Measurements from ENCODE around the gene S100A8. TPM values are rescaled to one million over a fixed set of nuclear protein-coding genes. Genes with fewer than 3 reads are reported as not detected.

Gene S100A8
- total and polyA plus RNA-seq, 11 donors = 6.0 to 199 (median 32.3) TPM

DNA sequence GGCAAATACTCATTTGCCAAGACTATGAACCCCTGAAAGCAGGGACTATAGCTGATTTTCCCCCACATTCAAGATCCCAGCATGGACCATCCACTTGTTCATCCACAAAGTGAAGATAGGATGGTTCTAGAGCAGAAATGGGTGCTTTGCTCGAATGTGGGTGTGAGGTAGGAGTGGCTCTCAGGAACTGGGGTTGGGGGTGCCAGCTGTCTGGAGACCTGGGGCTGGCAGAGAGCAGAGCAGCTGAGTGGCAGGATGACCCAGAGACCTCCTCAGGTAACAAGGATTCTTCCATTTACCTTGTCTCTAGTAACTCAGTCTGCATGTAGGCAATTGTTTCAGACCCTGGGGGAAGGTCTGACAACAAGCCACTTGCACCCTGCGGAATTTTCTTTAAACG is 27.2 kb downstream of the S100A8 start:
- no peaks in the 10 kb centered on the region for H3K27me3 ChIP-seq
- no peaks in the 10 kb centered on the region for H3K9me3 ChIP-seq
- 68 to 82% (median 76%) methylated on average over 3 of the region's 3 CpGs for WGBS, 4 donors
- H3K4me1 ChIP-seq = peaks cover 0 to 71% (median 0%) of the 10 kb centered on the region in 12 donors
- H3K27ac ChIP-seq = no peak overlapping the region
- H3K4me3 ChIP-seq = no peak overlapping the region
- ATAC-seq (no peak), DNase-seq (no peak)
- intact Hi-C loops (cut with DNase I) = no loop called here
- H3K36me3 ChIP-seq = no peaks in the 10 kb centered on the region
- TF ChIP-seq, protein P1, sequence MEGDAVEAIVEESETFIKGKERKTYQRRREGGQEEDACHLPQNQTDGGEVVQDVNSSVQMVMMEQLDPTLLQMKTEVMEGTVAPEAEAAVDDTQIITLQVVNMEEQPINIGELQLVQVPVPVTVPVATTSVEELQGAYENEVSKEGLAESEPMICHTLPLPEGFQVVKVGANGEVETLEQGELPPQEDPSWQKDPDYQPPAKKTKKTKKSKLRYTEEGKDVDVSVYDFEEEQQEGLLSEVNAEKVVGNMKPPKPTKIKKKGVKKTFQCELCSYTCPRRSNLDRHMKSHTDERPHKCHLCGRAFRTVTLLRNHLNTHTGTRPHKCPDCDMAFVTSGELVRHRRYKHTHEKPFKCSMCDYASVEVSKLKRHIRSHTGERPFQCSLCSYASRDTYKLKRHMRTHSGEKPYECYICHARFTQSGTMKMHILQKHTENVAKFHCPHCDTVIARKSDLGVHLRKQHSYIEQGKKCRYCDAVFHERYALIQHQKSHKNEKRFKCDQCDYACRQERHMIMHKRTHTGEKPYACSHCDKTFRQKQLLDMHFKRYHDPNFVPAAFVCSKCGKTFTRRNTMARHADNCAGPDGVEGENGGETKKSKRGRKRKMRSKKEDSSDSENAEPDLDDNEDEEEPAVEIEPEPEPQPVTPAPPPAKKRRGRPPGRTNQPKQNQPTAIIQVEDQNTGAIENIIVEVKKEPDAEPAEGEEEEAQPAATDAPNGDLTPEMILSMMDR (IDR thresholded peaks at IDR 0.05) = no peak
- no peak for TF ChIP-seq POLR2A (IDR thresholded peaks at IDR 0.05)

DNA sequence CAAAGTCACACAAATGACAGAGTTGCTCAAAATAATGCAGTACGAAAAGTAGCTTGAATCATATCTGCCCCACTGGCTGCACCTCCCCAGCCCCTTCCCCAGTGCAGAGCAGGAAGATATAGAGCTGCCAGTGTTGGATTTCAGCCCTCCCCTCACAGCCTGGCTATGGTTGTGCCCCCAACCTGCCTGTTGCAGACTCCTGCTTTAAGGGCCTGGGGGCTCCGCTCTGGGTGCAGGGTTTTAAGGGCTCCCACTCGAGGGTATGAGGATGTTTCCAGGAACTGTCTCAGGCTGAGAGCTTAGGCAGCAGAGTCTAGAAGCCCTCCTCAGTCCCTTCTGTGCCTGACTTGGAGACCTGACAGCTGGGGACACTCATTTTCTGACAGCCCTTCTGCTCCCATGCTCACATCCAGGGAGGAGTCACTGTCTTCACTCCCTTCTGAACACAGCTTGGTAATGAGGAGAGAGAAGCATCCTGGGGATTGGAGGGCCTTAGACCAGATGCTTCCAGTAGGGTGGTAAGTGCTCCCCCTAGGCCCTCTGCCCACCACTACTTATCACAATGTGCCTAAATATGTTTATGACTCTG is 28.6 kb downstream of the S100A8 start:
- intact Hi-C loops (cut with DNase I) = no loop called here
- Histone ChIP-seq H3K27me3 (no peaks in the 10 kb centered on the region), H3K9me3 (no peaks in the 10 kb centered on the region), H3K4me1 (peaks cover 0 to 66% (median 0%) of the 10 kb centered on the region in 12 donors), H3K36me3 (no peaks in the 10 kb centered on the region), H3K4me3 (no peak overlapping the region), H3K27ac (no peak overlapping the region)
- no peak for TF ChIP-seq POLR2A (IDR thresholded peaks at IDR 0.05)
- TF ChIP-seq, protein P1 (IDR thresholded peaks at IDR 0.05) = no peak
- no peak for ATAC-seq
- no peak for DNase-seq
- 72 to 100% (median 86%) methylated on average over 2 to 3 of the region's 3 CpGs for WGBS, 4 donors

DNA sequence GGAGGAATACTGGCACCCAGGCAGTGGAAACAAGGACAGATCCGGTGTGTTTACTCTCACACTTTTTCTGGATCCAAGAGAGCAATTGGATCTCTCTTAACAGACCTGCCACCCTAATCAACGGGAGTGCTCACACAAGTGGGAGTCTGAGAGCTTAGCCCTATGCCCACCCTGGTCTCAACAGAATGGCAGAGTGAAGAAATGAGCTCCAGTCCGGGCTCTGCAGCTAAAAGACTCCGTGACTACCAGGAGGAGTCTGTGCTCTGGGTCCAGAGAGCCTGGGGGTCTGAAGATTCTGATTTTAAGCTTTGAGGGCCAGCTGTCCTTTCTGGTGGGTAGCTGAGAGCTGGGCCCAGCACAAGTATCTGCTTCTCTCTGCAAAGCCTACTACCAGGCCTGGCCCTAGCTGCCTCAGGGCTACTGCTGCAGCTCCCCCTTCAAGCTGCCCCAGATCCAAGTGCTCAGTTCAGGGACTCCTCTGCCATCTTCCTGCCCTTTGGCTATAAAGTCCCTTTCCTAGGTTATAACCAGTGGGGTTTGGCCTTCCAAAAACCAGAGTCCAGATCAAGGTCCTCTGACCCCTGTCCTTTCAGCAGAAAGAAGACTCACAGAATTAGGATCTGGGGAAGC is 29.3 kb downstream of the S100A8 start:
- Histone ChIP-seq H3K9me3 (no peaks in the 10 kb centered on the region), H3K36me3 (no peaks in the 10 kb centered on the region), H3K27ac (peak overlapping the region in 1 of 12 donors; percentile 92), H3K4me3 (no peak overlapping the region), H3K4me1 (peaks cover 0 to 68% (median 0%) of the 10 kb centered on the region in 12 donors), H3K27me3 (no peaks in the 10 kb centered on the region)
- intact Hi-C loops (cut with DNase I) = no loop called here
- WGBS, 4 donors = 67 to 88% (median 82%) methylated on average over 3 to 4 of the region's 4 CpGs
- TF ChIP-seq, protein P1 (IDR thresholded peaks at IDR 0.05) = no peak
- no peak for TF ChIP-seq POLR2A (IDR thresholded peaks at IDR 0.05)
- DNase-seq (no peak), ATAC-seq (no peak)

DNA sequence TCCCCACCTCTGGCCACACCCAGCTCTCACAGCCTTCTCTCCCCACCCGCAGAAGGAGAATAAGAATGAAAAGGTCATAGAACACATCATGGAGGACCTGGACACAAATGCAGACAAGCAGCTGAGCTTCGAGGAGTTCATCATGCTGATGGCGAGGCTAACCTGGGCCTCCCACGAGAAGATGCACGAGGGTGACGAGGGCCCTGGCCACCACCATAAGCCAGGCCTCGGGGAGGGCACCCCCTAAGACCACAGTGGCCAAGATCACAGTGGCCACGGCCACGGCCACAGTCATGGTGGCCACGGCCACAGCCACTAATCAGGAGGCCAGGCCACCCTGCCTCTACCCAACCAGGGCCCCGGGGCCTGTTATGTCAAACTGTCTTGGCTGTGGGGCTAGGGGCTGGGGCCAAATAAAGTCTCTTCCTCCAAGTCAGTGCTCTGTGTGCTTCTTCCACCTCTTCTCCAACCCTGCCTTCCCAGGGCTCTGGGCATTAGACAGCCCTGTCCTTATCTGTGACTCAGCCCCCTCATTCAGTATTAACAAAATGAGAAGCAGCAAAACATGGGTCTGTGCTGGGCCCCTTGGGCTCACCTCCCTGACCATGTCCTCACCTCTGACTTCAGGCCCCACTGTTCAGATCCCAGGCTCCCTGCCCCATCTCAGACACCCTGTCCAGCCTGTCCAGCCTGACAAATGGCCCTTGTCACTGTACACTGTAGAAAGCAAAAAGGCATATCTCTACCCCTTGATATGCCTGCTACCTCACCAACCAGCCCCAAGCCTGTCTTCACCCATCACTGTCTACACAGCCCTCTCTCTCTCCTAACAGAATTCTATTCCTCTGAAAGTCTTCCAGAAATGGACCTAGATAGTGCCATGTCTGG is 30.0 kb downstream of the S100A8 start:
- 86 to 91% (median 90%) methylated on average over 11 of the region's 11 CpGs for WGBS, 4 donors
- Histone ChIP-seq H3K4me3 (no peak overlapping the region), H3K4me1 (peaks cover 0 to 64% (median 0%) of the 10 kb centered on the region in 12 donors), H3K36me3 (no peaks in the 10 kb centered on the region), H3K9me3 (no peaks in the 10 kb centered on the region), H3K27ac (peak overlapping the region in 1 of 12 donors; percentile 92), H3K27me3 (no peaks in the 10 kb centered on the region)
- intact Hi-C loops (cut with DNase I) = no loop called here
- peak in 3 of 4 donors; percentile 16 to 50 (median 20) for ATAC-seq
- TF ChIP-seq, protein P1 (IDR thresholded peaks at IDR 0.05) = no peak
- no peak for TF ChIP-seq POLR2A (IDR thresholded peaks at IDR 0.05)
- no peak for DNase-seq

Data from heart left ventricle (tissue), 16 donors.